Ishikawa (cell line): Measurements from ENCODE around the gene ANKRD13D.

Experiments used
- CEBPB ChIP-seq: IDR thresholded peaks from 2 replicates; pipeline ENCODE4 v1.6.1; 2012
- CREB1 ChIP-seq: IDR thresholded peaks from 2 replicates; pipeline ENCODE4 v1.6.1; 2012; ENCODE audit warnings: low read depth
- EGR1 ChIP-seq: IDR thresholded peaks from 2 replicates; pipeline ENCODE4 v1.6.1; 2012
- EP300 ChIP-seq: IDR thresholded peaks from 2 replicates; pipeline ENCODE4 v1.6.1; 2012; ENCODE audit warnings: borderline replicate concordance
- FOXM1 ChIP-seq: IDR thresholded peaks from 2 replicates; pipeline ENCODE4 v1.6.1; 2012; ENCODE audit warnings: low read depth, borderline replicate concordance
- MAX ChIP-seq: IDR thresholded peaks from 2 replicates; pipeline ENCODE4 v1.6.1; 2012
- NFIC ChIP-seq: IDR thresholded peaks from 2 replicates; pipeline ENCODE4 v1.6.1; 2012
- RAD21 ChIP-seq: IDR thresholded peaks from 2 replicates; pipeline ENCODE4 v1.6.1; 2012; ENCODE audit warnings: low read depth
- REST ChIP-seq: IDR thresholded peaks from 2 replicates; pipeline ENCODE4 v1.6.1; 2012; ENCODE audit warnings: low read depth, mild to moderate bottlenecking
- TAF1 ChIP-seq: IDR thresholded peaks from 2 replicates; pipeline ENCODE4 v1.6.1; 2012; ENCODE audit warnings: low read depth, mild to moderate bottlenecking
- TCF12 ChIP-seq: IDR thresholded peaks from 2 replicates; pipeline ENCODE4 v1.6.1; 2012; ENCODE audit warnings: low read depth
- TEAD4 ChIP-seq: IDR thresholded peaks from 2 replicates; pipeline ENCODE4 v1.6.1; 2012
- YY1 ChIP-seq: IDR thresholded peaks from 2 replicates; pipeline ENCODE4 v1.6.1; 2012; ENCODE audit warnings: low read depth
- ZBTB7A ChIP-seq: IDR thresholded peaks from 2 replicates; pipeline ENCODE4 v1.6.1; 2012; ENCODE audit warnings: low read depth
- TF ChIP-seq, protein P1 (sequence below): IDR thresholded peaks from 2 replicates; pipeline ENCODE4 v1.6.1; 2012

The ANKRD13D gene

GRCh38 chr11:67332081-67332691 is 43.1 kb downstream of the ANKRD13D start:
- no peak for TF ChIP-seq RAD21
- no peak for TF ChIP-seq TEAD4
- no peak for TF ChIP-seq MAX
- no peak for TF ChIP-seq NFIC
- TF ChIP-seq TAF1: no peak
- no peak for TF ChIP-seq ZBTB7A
- no peak for TF ChIP-seq CREB1
- no peak for TF ChIP-seq REST
- no peak for TF ChIP-seq YY1
- TF ChIP-seq CEBPB: no peak
- TF ChIP-seq EP300: no peak
- no peak for TF ChIP-seq EGR1
- TF ChIP-seq, protein P1, sequence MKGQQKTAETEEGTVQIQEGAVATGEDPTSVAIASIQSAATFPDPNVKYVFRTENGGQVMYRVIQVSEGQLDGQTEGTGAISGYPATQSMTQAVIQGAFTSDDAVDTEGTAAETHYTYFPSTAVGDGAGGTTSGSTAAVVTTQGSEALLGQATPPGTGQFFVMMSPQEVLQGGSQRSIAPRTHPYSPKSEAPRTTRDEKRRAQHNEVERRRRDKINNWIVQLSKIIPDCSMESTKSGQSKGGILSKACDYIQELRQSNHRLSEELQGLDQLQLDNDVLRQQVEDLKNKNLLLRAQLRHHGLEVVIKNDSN: no peak
- TF ChIP-seq FOXM1: no peak
- no peak for TF ChIP-seq TCF12

DNA sequence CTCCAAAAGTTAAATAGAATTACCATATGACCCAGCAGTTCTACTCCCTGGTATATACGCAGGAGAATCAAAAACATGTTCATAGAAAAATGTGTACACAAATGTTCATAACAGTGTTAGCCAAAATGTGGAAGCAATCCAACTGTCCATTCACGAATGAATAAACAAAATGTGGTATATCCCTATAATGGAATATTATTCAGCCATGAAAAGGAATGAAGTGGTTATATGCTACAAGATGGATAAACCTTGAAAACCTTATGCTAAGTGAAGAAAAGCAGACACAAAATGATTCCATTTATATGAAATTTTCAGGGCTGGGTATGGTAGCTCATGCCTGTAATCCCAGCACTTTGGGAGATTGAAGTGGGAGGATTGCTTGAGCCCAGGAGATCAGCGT is 48.2 kb downstream of the ANKRD13D start:
- TF ChIP-seq NFIC (no peak), YY1 (no peak), TAF1 (no peak), RAD21 (no peak)

- TF ChIP-seq TAF1 (no peak), REST (no peak), TCF12 (no peak), EP300 (no peak), CREB1 (no peak), ZBTB7A (no peak), CEBPB (no peak), FOXM1 (no peak), YY1 (no peak), MAX (no peak), NFIC (no peak), TEAD4 (no peak), EGR1 (no peak), RAD21 (no peak)
- TF ChIP-seq, protein P1: no peak
Observed at GRCh38 chr11:67344264-67344663, 55.2 kb downstream of the ANKRD13D start.

DNA sequence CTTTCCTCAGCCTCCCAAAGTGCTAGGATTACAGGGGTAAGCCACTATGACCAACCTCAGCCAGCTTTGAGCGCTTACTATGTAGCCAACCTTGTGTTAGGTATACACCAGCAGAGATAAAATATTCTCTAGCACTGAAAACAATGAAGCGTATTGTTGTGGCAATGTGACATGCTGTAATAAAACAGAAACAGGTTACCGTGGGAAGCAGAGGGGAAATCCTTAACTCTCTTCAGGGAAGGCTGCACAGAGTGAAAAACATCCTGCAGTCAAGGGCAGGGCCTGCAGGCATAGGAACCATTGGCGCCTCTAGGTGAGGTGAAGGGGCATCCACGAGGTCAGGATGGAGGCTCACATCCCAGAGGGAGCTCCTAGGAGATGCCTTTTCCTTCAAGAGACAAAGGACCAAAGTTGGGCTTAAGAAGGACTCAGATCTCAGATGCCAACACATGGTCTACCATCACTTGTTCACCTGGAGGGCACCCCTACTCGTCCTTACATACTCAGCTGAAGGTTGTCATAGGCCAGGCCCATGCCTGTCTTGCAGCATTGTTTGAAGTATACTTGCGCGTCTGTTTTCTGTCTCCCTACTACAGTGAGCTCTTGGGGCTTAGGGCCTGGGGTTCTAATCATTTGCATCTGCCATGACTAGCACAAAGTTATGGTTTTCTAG is 56.3 kb downstream of the ANKRD13D start:
- TF ChIP-seq, protein P1: no peak
- TF ChIP-seq EGR1 (no peak), EP300 (no peak), RAD21 (no peak), TCF12 (no peak), ZBTB7A (no peak), REST (no peak), NFIC (no peak), FOXM1 (no peak), YY1 (no peak), CREB1 (no peak), TEAD4 (no peak), MAX (no peak), CEBPB (no peak), TAF1 (no peak)
